Thoracic aorta (tissue), 2 donors: ENCODE measurements around the gene COMT. TPM values are rescaled to one million over a fixed set of nuclear protein-coding genes. Genes with fewer than 3 reads are reported as not detected.

Experiments
- ATAC-seq: fragments of 150-250 bp; one replicate; pipeline ENCODE4 v1.8.0; 2017; ENCODE audit warnings: low read depth; ENCODE audit not compliant: insufficient number of reproducible peaks, low FRiP score
- DNase-seq: peaks from one replicate; pipeline ENCODE4 v3.0.0-alpha.2; 2020; ENCODE audit warnings: low spot score
- H3K27ac ChIP-seq, 2 donors: fragments of 200-600 bp; sonication (generic); 1 replicate in 1 of 2; 2 replicates in 1 of 2; pipeline ENCODE4 v1.5.1; 2016; ENCODE audit warnings: mild to moderate bottlenecking in 2 of 2, moderate library complexity in 2 of 2
- H3K27me3 ChIP-seq: fragments of 200-600 bp; sonication (generic); replicated peaks from 2 replicates; pipeline ENCODE4 v1.6.0; 2016; ENCODE audit warnings: mild to moderate bottlenecking; ENCODE audit not compliant: insufficient read depth
- H3K36me3 ChIP-seq: fragments of 200-600 bp; sonication (generic); one replicate; pipeline ENCODE4 v1.5.1; 2016
- H3K4me1 ChIP-seq, 2 donors: fragments of 200-600 bp; sonication (generic); 1 replicate in 1 of 2; 2 replicates in 1 of 2; pipeline versions ENCODE4 v1.5.1 to v1.6.0; 2016; ENCODE audit warnings: low read depth in 2 of 2, mild to moderate bottlenecking in 1 of 2; ENCODE audit not compliant: control insufficient read depth in 1 of 2
- H3K4me3 ChIP-seq: fragments of 200-600 bp; sonication (generic); 2 replicates; pipeline ENCODE4 v1.5.1; 2016; ENCODE audit warnings: mild to moderate bottlenecking
- H3K9me3 ChIP-seq: fragments of 200-600 bp; sonication (generic); 2 replicates; pipeline ENCODE4 v1.5.1; 2016
- total RNA-seq, 2 donors: library from RNA; depleted of rRNA; stranded (reverse); fragments of >200 nt; gene quantifications; one replicate each; pipeline versions ENCODE4 v1.1.0 to v1.2.3, GENCODE V29; 2016
- TF ChIP-seq, protein P1 (sequence below): fragments of 200-600 bp; sonication (generic); IDR thresholded peaks from one replicate; pipeline ENCODE4 v1.5.1; 2019; ENCODE audit warnings: antibody characterized with exemption

COMT gene
- total RNA-seq, 2 donors from 2014 or later: 230 to 300 TPM

GRCh38 chr22:19989725-19990067 lies 48.1 kb downstream of the COMT start:
- peaks cover 43 to 74% of the 10 kb centered on the region in 2 donors for H3K4me1 ChIP-seq
- H3K9me3 ChIP-seq: no peaks in the 10 kb centered on the region
- no peak for ATAC-seq
- H3K4me3 ChIP-seq: no peak overlapping the region
- H3K36me3 ChIP-seq: no peaks in the 10 kb centered on the region
- no peaks in the 10 kb centered on the region for H3K27me3 ChIP-seq
- TF ChIP-seq, protein P1, sequence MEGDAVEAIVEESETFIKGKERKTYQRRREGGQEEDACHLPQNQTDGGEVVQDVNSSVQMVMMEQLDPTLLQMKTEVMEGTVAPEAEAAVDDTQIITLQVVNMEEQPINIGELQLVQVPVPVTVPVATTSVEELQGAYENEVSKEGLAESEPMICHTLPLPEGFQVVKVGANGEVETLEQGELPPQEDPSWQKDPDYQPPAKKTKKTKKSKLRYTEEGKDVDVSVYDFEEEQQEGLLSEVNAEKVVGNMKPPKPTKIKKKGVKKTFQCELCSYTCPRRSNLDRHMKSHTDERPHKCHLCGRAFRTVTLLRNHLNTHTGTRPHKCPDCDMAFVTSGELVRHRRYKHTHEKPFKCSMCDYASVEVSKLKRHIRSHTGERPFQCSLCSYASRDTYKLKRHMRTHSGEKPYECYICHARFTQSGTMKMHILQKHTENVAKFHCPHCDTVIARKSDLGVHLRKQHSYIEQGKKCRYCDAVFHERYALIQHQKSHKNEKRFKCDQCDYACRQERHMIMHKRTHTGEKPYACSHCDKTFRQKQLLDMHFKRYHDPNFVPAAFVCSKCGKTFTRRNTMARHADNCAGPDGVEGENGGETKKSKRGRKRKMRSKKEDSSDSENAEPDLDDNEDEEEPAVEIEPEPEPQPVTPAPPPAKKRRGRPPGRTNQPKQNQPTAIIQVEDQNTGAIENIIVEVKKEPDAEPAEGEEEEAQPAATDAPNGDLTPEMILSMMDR: no peak
- peak overlapping the region; percentile 74 to 88 for H3K27ac ChIP-seq
- DNase-seq: no peak

DNA sequence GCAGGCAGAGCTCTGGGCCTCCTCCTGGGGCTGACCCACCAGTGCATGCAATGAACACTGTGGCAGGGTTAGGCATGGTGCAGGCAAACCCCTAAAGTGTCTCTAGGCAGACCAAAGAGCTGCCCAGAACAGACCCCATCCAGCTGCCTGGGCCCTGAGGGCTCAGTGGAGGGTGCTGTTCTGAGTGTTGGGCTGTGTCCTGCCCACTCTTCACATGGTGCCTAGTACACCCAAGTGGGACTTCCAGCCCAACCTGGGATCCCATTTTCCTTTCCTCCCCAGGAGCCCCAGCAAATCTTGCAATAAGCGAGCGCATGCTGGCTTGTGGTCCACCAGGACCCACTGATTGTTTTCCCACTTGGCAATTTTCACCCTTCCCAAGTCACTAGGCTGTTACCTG lies 48.6 kb downstream of the COMT start:
- no peaks in the 10 kb centered on the region for H3K36me3 ChIP-seq
- TF ChIP-seq, protein P1: no peak
- no peaks in the 10 kb centered on the region for H3K9me3 ChIP-seq
- no peak for ATAC-seq
- peak overlapping the region; percentile 74 to 88 for H3K27ac ChIP-seq
- peaks cover 44 to 74% of the 10 kb centered on the region in 2 donors for H3K4me1 ChIP-seq
- no peaks in the 10 kb centered on the region for H3K27me3 ChIP-seq
- DNase-seq: no peak
- no peak overlapping the region for H3K4me3 ChIP-seq

GRCh38 chr22:19990609-19991394 lies 49.2 kb downstream of the COMT start:
- Histone ChIP-seq H3K27ac (peak overlapping the region; percentile 74 to 88), H3K4me1 (peaks cover 42 to 72% of the 10 kb centered on the region in 2 donors), H3K9me3 (no peaks in the 10 kb centered on the region), H3K27me3 (no peaks in the 10 kb centered on the region), H3K4me3 (no peak overlapping the region), H3K36me3 (no peaks in the 10 kb centered on the region)
- no peak for ATAC-seq
- TF ChIP-seq, protein P1: no peak
- DNase-seq: no peak

- DNase-seq (no peak), ATAC-seq (no peak)
- Histone ChIP-seq H3K4me1 (peaks cover 43 to 72% of the 10 kb centered on the region in 2 donors), H3K4me3 (no peak overlapping the region), H3K36me3 (no peaks in the 10 kb centered on the region), H3K9me3 (no peaks in the 10 kb centered on the region), H3K27me3 (no peaks in the 10 kb centered on the region), H3K27ac (peak overlapping the region; percentile 74 to 88)
- TF ChIP-seq, protein P1: no peak
Observed at GRCh38 chr22:19991395-19991644, 49.7 kb downstream of the COMT start.

DNA sequence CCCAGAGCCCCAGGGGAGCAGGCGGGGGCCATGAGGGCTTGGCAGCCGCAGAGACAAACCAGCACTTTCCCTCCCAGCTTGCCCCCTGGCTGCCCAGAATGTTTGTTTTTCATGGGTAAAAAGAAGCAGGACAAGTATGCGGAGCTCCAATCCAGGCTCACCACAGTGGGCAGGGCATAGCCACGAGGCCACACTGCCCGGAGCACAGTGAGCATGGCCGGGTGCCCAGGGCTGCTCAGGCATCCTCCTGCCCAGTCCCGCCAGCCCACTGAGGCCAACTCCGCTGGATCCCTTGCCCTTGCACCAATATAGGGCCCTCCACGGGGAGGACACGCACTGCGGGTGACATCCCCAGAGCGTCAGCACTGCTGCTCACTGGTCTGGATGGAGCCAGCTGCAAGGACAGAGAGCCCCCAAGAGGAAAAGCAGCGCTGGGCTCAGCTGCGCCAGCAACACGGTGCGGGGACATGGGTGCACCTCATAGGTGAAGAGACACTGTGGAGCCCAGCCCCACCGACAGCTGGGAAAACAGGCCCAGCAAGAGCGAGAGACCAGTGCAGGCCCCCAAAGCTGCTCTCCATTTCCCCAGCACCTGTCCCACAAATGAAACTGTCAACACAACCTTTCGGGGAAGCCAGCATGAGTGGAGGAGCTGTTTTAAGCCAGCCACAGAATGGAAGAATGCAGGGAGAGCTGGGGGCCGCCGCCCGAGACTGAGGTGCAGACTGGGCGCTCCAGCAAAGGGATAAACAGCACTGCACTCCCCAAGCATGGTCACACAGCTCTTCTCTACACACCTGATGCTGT lies 50.3 kb downstream of the COMT start:
- DNase-seq (no peak), ATAC-seq (no peak)
- H3K4me3 ChIP-seq: no peak overlapping the region
- peak overlapping the region; percentile 74 to 88 for H3K27ac ChIP-seq
- no peaks in the 10 kb centered on the region for H3K9me3 ChIP-seq
- no peaks in the 10 kb centered on the region for H3K27me3 ChIP-seq
- peaks cover 43 to 77% of the 10 kb centered on the region in 2 donors for H3K4me1 ChIP-seq
- TF ChIP-seq, protein P1: no peak
- no peaks in the 10 kb centered on the region for H3K36me3 ChIP-seq
